Measurements from ENCODE around the gene DNM1.

DNM1 gene

DNA sequence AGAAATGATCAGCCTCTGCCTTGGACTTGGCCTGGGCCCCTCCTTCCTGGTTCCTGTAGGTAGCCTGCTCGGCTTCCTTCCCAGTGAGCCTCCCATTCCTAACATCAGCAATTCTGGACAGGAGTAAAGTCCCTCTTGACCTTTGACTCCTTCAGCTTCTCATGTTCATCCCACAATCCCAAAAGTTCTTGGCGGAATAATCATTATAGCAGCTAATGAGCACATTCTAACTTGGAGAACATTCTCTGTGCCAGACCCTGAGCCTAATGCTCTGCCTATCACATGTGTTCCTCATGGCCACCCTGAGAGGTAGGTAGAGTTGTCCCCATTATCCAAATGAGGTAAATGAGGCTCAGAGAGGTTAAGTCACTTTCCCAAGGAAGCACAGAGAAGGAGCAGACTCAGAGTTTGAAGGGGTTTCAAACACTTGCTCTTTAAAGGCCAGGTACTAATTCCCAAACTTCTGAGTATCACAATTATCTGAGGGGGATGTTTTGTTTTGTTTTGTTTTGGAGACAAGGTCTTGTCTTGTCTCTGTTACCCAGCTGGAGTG is 94.1 kb downstream of the DNM1 start:
- TF ChIP-seq, protein P1, sequence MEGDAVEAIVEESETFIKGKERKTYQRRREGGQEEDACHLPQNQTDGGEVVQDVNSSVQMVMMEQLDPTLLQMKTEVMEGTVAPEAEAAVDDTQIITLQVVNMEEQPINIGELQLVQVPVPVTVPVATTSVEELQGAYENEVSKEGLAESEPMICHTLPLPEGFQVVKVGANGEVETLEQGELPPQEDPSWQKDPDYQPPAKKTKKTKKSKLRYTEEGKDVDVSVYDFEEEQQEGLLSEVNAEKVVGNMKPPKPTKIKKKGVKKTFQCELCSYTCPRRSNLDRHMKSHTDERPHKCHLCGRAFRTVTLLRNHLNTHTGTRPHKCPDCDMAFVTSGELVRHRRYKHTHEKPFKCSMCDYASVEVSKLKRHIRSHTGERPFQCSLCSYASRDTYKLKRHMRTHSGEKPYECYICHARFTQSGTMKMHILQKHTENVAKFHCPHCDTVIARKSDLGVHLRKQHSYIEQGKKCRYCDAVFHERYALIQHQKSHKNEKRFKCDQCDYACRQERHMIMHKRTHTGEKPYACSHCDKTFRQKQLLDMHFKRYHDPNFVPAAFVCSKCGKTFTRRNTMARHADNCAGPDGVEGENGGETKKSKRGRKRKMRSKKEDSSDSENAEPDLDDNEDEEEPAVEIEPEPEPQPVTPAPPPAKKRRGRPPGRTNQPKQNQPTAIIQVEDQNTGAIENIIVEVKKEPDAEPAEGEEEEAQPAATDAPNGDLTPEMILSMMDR (IDR thresholded peaks at IDR 0.05; ENCODE audit: extremely low read depth, insufficient read depth, missing control alignments), result no peak
- in situ Hi-C loops (cut with MboI; ENCODE audit: low pct_unique_long_range_greater_than_20kb, low sequenced_read_pairs, unreplicated experiment), result no loop called here
- DNase-seq (ENCODE audit: low spot score), result no peak

DNA sequence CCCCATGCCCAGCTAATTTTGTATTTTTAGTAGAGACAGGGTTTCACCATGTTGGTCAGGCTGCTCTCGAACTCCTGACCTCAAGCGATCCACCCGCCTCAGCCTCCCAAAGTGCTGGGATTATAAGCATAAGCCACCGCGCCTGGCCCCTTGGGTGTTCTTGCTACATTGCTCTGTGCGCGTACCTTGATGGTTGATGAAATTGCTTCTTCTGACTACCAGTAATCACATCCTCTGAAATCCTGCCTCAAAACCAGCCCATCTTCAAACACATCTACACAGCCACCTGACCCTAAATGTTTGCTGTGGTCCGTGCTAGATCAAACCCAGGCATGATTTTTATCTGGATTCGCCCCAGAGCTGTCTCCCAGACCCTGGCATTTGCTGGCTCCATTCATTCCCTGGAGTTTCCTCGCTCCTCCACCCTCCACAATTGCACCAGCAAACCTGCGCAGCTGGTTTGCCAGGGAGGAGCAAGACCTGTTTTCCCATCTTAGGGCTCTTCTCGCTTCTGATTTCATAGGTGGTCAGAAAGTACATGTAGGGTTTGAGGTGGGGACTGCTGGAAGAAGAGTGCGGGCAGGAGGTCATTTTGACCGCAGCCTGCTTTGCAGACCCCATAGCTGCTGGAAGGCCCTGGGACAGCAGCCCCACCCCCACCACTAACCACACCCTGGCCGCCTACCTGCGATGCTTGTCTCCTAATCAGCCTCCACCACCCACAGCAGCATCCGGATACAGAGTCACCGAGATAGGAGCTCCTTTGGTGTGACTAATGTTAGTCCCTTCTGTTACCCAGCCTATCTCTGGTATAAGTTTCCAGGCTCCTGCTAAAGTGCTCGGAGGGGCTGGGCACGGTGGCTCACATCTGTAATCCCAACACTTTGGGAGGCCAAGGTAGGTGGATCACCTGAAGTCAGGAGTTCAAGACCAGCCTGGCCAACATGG is 95.6 kb downstream of the DNM1 start:
- TF ChIP-seq, protein P1 (IDR thresholded peaks at IDR 0.05; ENCODE audit: extremely low read depth, insufficient read depth, missing control alignments), result no peak
- in situ Hi-C loops (cut with MboI; ENCODE audit: low pct_unique_long_range_greater_than_20kb, low sequenced_read_pairs, unreplicated experiment), result no loop called here

DNA sequence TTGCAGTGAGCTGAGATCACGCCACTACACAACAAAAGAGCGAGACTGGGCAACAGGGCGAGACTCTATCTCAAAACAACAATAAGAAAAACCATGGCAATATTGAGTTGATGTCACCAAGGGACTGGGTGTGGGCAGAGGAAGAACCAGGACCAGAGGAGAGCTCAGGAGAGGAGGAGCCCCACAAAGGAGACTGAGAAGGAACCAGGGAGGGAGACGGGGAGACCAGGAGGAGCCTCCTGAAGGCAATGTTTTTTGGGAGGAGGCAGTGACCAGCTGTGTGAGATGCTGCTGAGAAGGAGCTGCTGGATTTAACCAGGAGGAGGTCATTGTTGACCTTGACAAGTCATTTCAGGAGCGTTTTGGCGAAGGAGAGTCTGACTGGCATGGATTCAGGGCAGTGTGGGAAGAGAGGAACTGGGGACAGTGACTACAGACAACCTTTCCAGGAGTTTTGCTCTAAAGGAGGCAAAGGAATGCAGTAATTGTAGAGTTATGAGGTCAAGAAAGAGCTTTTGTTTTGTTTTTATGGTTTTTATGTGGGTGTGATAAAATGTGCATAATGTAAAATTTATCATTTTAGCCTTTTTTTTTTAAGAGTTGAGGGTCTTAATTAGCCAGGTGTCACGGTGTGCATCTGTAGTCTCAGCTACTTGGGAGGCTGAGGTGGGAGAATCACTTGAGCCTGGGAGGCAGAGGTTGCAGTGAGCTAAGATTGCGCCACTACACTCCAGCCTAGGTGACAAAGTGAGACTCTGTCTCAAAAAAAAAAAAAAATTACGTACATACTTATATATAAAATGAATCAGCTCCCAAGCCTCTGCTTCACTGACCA is 101.2 kb downstream of the DNM1 start:
- TF ChIP-seq, protein P1 (IDR thresholded peaks at IDR 0.05; ENCODE audit: extremely low read depth, insufficient read depth, missing control alignments), result no peak
- no peak for DNase-seq (ENCODE audit: low spot score)
- in situ Hi-C loops (cut with MboI; ENCODE audit: low pct_unique_long_range_greater_than_20kb, low sequenced_read_pairs, unreplicated experiment), result no loop called here

More for the DNA sequence above, 95.6 kb downstream of the DNM1 start:
- DNase-seq (ENCODE audit: low spot score), result no peak

Data from GM13977 (cell line).